ENCODE data around the gene TRAIP.
"Not testable (repeated sequence)": the region's sequence is repeated elsewhere in the genome, so short reads cannot be mapped to it uniquely, and the experiment has no call there.

The TRAIP gene

DNA sequence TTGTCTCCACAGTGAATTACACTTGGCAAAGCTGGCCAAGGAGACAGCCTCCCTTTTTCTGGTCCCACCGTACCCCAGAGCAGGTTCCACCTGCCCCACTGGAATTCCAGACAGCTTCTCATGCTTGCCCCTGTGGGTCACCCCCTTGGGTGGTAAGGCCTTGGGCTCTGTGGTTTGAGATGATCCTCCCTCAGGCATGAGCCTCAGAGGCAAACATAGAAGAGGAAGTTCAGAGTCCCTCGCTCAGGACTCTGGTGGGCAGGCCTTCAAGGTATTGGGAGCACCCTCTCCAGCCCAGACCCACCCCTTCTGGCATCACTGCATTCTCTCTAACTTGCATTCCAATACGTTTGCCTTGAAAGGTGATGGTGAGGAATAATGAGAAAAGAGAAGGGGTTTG, 25.0 kb downstream of the TRAIP start:
- H3K4me3 ChIP-seq (ENCODE audit: low read depth, low read length): no peak overlapping the region

DNA sequence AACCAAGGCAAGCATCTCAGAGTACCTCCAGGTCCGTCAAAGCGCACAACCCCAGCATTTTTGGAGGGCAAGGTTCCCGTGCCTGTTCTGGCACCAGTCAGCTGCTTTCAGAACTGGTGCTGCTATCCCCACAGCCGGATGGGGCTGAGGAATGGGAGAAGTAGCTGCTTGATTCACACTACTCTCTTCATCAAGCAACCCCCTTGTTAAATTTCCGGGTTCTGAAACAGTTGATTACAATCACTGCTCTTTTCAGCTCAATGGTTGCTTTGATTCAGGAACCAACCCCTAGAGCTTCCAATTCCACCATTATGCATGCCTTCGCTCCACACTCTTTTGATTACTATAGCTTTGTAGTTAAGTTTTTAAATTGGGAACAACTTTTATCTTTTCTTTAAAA, 30.3 kb downstream of the TRAIP start:
- no peak overlapping the region for H3K4me3 ChIP-seq (ENCODE audit: low read depth, low read length)

DNA sequence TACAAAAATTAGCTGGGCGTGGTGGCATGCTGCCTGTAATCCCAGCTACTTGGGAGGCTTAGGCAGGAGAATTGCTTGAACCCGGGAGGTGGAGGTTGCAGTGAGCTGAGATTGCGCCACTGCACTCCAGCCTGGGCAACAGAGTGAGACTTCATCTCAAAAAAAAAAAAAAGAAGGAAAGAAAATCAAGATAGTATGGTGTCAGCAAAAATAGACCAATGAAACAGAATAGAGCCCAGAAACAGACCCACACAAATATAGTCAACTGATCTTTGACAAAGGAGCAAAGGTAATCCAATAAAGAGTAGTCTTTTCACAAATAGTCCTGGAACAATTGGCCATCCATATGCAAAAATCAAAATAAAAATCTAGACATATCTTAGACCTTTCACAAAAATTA, 33.2 kb downstream of the TRAIP start:
- H3K4me3 ChIP-seq (ENCODE audit: low read depth, low read length): not testable (repeated sequence)

DNA sequence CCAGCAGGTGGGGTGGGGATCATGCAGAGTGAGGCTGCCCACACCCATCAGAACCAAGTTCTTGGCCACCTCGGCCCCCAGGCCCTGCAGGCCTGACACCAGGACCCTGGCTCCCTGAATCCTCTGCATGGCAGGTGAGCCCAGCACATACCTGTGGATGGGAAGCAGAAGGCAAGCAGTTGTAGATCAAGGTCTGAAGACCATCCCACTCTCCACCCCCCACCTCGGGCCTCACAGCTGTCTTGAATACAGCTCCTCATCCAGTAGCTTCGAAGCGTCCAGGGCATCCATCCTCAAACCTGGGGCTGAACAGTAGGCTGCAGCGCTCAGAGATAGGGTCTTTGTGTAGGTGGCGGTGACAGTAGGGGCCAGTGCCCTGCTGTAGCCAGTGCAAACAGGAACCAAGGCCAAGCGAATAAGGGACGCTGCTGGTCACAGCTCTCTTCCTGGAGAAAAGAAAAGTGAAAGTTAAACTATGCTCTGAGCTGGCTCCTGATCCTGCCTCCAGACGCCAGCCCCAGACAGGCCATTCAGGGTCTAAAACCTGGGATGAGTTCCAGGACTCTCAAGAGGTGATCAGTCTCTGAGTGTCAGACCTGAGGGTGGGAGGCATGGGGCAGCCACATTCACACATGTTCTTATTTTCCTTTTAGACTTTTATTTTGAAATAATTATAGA, 42.7 kb downstream of the TRAIP start, which contains the start of gene UBA7:
TSS of gene UBA7 (minus strand) at position 457 of the 678 bp plus-strand sequence. CDS start at position 291, 166 bp downstream.
- no peak within 1 kb of the TSS for H3K4me3 ChIP-seq (ENCODE audit: low read depth, low read length)

DNA sequence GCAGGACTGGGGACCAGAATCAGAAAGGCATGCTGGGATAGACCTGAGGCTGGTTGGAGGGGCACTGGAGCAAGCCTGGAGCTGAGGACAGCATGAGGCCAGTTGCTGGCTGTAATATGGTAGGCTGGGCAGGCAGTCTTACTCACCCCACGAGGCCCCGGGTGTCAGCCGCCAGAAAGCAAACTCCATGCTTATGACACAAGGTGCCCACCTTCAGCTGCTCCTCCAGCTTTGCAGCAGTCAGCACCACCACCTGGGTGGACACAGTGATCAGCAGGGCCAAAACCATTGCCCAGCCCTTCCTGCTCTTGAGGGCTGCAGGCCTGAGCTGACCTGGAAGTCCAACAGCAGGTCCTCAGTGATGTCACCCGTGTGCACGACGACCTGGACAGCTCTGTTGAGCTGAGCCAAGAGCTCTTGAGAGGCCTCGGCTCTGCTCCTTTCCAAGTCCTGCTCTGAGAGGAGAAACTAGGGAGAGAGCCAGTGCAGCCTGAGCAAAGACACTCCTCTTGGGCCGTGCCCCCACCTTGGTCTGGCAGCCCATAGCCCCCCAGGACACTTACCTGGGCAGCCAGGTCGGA, 43.4 kb downstream of the TRAIP start:
- no peak overlapping the region for H3K4me3 ChIP-seq (ENCODE audit: low read depth, low read length)

DNA sequence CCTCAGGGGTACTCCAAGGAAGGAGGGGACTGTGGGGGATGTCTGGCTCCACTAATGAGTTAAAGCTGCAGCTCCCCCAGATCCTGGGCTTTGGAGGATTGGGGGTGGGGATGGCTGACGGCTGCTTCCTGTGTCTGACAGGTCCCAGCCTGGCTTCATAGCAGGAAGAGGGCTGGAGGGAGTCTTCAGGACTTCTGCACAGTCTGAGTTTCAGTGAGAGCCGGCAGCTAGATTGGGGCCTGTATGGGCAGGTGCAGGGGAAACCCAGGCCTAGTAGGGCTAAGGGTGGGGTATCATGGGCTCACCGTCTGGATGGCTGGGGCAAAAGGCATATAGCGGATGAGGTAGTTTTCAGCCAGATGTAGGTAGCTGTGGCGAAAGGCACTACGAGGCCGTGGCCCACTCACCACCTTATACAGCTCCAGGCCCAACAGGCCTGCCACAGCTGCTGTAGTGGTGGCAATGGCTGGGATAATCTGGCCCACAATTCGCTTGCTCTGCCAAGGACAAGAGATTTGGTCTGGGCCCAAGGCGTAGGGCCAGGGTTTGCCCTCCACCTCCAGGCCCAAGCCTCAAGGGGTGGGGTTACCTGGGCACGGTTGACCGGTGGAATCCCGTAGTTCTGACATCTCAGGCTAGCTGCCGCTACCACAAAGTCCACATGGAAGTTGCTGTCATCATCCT, 48.8 kb downstream of the TRAIP start:
- no peak overlapping the region for H3K4me3 ChIP-seq (ENCODE audit: low read depth, low read length)

DNA sequence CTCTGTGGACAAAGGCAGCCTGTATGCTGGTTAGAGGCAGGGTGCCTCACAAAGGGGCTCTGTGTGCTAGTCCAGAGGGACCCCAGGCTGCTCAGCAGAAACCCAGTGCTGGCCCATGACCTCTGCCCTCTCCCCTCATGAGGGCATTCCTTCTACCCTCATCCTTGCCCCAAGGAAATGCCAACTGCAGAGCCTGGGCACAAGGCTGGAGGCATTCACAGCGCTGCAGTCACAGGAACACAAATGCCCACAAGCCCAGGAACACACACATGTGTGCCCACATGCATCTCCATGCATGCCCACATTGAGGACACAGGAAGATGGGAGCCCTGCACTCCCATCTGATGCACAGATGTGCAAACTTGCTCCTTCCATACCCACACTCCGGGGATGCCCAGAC, 49.5 kb downstream of the TRAIP start:
- H3K4me3 ChIP-seq (ENCODE audit: low read depth, low read length): no peak overlapping the region

DNA sequence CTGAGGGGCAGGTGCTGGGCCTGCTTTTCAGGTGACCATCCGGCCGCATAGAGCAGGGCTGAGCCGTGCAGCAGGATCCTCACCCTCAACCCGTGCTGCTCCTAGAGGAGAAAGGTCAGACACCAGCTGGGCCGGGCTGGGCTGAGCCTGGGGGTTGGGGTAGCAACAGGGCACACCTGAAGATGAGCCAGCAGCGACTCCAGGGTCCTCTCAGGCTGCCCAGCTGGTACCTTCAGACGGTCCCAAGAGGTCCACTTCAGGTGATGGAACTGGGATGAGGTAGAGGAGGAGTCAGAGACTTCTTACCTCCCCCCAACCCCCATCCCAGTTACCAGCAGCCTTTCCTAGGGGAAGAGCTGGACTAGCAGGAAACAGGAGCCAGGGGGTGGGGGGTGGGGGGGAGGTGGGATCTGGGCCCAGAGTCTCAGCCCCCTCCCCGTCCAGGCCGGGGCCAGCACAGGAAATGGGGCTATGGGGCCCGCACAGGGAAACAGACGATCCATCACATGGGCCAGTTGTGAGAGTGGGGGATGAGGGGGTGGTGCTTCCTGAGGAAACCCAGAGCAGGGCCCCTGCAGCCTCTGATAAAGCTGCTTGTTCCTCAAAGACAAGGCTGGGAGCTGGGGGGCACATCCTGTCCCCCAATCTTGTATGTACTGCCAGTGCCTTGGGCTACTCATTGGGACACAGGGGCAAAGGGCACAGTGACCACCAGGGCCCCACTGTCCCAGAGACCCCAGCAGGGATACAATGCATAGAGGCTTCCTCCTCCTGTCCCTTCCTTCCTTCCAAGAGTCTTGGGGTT, 50.3 kb downstream of the TRAIP start:
- no peak overlapping the region for H3K4me3 ChIP-seq (ENCODE audit: low read depth, low read length)

DNA sequence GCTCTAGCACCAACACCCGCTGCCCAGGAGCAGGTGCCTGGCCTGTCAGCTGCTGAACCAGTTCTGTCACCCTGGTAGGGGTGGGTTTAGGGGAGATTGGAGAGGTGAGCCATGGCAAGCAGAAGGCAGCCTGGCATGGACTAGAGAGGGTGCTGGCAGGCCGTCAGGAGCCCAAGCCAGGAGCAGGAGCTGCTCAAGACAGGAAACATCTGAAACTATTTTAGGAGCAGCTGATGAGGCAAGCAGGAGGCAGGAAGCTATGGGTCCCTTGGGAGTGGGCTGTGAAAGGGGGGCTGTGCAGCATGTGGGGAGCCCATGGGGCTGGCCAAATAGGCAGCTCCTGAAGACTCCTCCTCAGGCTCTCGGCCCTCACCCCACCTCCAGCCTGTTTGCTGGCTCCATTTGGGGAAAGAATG, 51.0 kb downstream of the TRAIP start:
- no peak overlapping the region for H3K4me3 ChIP-seq (ENCODE audit: low read depth, low read length)

DNA sequence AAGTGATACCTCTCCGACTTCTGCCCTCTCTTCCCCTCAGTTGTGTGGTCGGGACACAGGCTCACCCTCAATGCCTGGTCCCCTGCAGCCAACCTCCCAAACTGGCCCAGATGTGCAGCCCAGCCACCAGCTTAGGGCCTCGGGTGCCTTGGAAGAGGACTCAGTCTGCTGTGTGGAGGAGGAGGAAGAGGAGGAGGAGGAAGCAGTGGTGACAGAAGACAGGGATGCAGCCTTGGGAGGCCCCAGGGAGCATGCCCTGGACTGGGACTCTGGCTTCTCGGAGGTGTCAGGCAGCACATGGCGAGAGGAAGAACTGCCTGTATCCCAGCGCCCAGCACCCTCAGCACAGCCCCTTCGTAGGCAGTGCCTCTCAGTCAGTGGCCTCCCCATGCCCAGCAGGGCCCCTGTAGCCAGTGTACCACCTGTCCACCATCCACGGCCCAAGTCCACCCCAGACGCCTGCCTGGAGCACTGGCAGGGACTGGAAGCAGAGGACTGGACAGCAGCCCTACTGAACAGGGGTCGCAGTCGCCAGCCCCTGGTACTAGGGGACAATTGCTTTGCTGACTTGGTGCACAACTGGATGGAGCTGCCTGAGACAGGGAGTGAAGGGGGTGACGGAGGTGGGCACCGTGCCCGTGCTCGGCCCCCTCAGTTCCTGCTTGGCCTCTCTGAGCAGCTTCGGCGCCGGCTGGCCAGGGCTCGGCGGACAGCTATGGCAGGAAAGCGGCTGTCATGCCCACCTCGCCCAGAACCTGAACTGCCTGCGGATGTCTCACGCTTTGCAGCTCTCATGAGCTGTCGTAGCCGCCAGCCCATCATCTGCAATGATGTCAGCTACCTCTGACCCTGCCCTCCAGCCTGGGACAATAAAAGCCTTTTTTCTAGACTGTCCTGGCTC, 52.0 kb downstream of the TRAIP start:
- no peak overlapping the region for H3K4me3 ChIP-seq (ENCODE audit: low read depth, low read length)

DNA sequence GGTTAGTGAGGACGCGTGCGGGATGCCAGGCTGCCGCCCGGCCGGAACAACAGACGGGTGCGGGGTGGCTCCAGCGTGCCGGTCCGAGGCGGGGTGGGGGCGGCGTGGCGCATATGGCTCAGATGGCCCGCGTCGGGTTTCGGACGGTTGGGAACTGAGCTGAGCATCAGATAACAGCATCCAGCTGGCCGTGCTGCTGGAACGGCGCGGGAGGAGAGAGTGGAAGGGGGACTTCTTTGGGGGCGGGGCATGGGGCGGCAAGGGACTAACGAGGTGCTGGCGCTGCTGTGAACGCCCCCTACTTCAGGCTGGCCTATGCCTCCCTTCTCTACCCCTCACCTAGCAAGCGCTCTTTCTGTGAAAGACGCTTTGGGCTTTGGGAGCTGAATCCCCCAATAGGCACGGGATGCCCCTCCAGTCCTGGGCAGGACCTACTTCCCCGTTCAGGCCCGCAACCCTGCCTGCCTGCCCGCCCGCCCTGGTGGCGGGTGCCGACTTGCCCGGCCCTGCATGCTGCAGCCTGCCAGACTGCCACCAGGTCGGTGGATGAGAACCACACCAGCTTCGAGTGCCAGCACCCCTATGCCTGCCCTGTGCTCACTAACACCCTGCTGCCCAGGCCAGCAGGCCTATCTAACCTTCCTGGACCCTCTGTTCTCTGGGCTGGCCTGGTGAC, 52.8 kb downstream of the TRAIP start:
- peak overlapping the region; percentile 53 for H3K4me3 ChIP-seq (ENCODE audit: low read depth, low read length)

DNA sequence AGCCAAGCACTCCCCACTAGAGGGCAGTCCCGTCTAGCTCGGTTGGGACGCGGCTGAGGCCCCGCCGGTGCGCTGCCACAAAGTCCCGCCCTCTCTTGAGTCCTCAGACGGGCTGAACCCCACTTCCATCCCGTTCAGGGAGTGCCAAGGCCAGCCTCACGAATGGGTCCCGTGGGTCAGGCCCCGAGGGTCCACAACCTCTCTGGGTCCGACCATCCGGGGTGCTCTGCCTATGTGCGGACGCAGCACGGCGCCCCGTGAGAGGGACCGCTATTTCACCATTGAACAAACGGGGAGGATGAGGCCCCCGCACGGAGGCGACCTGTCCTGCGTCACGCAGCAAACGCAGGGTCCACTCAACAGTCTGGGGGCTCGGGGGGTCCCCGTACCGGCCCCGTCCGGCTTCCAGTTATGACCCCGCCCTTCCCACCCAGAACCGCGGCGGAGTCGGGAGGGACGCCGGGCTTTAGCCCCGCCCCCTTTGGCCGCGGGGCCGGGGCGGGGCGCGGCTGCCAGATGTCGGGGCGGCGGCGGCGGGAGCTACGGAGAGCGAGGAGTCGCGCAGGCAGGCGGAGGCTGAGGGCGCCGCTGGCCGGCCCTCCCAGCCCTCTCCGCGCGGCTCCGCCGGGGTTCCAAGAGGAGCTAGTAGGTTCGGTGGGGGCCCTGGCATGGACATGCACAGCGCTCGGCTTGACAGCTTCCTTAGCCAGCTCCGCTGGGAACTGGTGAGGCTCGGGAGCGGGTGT, 53.5 kb downstream of the TRAIP start, which contains the start of gene INKA1:
TSS of gene INKA1 (plus strand) at position 543 of the 746 bp plus-strand sequence. CDS start at position 675, 132 bp downstream.
- peak within 1 kb of the TSS; percentile 74 for H3K4me3 ChIP-seq (ENCODE audit: low read depth, low read length)

DNA sequence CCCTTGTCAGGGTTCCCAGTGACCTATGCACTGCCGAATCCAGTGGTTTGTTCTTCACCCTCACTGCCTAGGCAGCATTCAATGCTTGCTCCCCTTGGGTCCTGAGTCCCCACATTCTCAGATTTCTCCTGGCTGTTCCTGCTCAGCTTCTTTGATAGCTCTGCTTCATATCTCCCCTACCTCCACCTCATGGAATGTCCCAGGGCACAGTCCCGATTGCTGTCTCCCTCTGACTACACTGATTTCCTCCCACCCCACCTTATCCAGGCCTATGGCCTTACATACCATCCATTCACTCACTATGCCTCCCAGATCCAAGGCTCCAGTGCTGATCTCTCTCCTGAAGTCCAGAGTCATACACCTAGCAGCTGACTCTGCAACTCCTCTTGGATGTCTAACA, 55.2 kb downstream of the TRAIP start:
- H3K4me3 ChIP-seq (ENCODE audit: low read depth, low read length): no peak overlapping the region

DNA sequence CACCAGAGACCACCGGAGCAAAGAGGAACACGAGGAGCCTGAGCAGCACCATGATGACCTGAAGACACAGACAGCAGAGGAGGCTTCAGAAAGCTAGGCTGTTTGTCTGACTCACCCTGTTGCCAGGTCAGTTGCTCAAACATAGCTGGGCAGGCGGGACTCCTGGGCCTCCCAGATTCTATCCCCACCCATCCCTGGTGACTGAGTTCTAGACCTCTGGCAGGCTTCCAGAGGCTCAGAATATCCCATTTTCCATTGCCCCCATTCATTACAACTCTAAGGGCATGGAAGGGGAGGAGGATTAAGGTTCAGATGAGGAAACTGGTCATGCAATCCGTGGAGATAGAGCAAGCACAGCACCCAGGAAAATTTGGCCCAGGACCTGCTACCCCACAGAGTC, 56.6 kb downstream of the TRAIP start, which contains the start of gene CDHR4:
TSS of gene CDHR4 (minus strand) at position 113 of the 400 bp plus-strand sequence. CDS start at position 52, 61 bp downstream.
- H3K4me3 ChIP-seq (ENCODE audit: low read depth, low read length): no peak within 1 kb of the TSS

DNA sequence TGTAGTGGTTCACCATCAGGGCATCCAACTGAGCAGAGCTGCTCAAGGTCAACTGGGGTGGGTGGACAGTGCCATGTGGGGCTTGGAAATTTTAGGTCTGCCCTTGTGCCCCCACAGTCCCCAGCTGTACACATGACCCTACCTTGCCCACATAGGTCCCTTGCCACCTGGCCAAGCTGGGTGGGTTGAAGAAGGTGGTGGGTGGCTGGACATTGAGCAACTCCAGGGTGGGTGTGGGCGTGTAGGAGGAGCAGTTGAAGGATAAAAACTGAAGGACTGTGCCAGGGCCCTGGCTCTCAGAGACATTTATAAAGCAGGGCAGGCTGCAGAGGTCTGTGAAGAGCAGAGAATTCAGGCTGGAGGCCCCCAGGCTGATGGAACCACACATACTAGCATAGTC, 57.3 kb downstream of the TRAIP start:
- no peak overlapping the region for H3K4me3 ChIP-seq (ENCODE audit: low read depth, low read length)

DNA sequence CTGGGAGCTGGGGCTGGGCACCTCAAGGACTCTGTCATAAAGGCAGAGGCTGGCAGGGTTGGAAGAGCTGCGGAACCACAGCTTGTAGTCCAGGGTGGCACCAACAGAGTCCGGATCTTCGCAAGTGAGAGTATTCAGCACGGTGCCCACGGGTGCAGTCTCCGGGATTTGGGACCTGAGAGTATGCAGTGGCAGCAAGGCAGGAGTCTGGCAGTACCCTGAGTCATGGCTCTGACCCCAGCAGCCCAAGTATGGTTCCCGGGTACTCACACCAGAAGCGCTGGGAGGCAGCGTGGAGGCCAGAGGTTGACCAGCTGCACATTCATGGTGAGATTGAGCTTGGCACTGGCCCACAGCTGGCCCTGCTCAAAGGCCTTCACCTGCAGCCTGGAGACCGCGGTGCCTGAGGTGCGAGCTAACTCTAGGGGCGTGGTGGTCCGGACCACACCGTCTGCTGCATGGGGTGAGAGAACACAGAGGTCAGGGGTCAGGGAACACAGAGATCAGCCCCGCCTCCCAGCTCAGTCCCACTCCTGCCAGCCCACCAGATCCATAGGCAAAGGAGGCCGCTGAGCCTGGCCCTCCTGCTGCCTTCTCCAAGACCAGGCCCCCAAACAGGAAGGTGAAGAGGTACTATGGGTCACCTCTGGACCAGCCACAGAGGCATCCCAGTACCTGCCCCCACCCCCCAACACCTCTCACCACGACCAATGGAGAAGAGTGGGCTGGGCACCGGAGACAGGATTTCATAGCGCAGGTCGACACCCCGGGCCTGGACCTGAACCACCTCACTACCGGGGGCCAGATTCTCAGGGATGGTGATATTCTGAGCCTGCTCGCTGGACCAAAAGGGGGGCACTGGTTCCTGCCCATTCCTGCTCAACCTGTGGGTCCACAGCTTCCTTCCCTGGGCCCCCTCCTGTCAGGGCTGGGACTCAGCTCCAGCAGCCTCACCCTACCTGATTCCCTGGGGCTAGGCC, 61.1 kb downstream of the TRAIP start:
- no peak overlapping the region for H3K4me3 ChIP-seq (ENCODE audit: low read depth, low read length)

DNA sequence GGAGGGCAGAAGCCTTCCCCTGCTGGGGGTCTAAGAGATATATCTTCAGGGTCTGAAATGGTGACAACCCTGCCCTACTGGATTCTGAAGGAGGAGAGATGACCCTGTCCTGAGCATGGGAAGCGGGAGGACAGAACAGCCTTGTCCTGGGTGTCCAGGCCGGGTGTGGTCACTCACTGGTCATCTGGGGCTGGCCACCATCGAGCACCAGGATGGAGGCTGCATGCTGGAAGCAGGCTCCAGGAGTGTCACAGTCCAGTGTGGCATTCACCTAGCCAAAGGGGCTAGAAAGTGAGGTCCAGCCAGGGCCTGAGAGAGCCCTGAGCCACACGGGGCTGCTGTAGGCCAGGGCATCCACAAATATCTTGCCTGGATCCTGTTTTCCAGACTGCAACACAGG, 61.9 kb downstream of the TRAIP start:
- no peak overlapping the region for H3K4me3 ChIP-seq (ENCODE audit: low read depth, low read length)

Measured in iPS-11a (cell line).